Right ventricle myocardium superior (tissue), 1 donor: ENCODE results near the gene ERFE. TPM values are rescaled to one million over a fixed set of nuclear protein-coding genes. Genes with fewer than 3 reads are reported as not detected.

Experiments
- ATAC-seq: fragments of 200-7000 bp; cut with Tn5 transposase; one replicate; pipeline ENCODE4 v1.9.1; 2020; ENCODE audit warnings: mild to moderate bottlenecking; ENCODE audit not compliant: poor library complexity
- DNase-seq: peaks from one replicate; pipeline ENCODE4 v3.0.0-alpha.2; 2020
- intact Hi-C: fragments of 100-400 bp; cut with DNase I; formaldehyde crosslinking; loops from one replicate; pipeline ENCODE4 v1.11.2; 2022
- total RNA-seq: library from RNA; stranded (reverse); fragmentation: NEBNext Ultra II Directional; extraction: Animal tissue kit (Norgen Biotek cat#: 25700); gene quantifications from one replicate; pipeline ENCODE4 v1.2.1, GENCODE V29; 2021
- donor health status: DM: no; HTN: yes; CAD: no; lungs with severe emphysema.

The ERFE gene
- total RNA-seq, 1 donor from 2014 or later = not detected

- intact Hi-C loops = no loop called here
- no peak for ATAC-seq
- peak; percentile 15 for DNase-seq
Observed at GRCh38 chr2:238135601-238136150, 23.1 kb upstream of the ERFE start.

GRCh38 chr2:238136820-238137537 lies 21.8 kb upstream of the ERFE start:
- intact Hi-C loops = no loop called here
- ATAC-seq (peak; percentile 10), DNase-seq (peak; percentile 77)

DNA sequence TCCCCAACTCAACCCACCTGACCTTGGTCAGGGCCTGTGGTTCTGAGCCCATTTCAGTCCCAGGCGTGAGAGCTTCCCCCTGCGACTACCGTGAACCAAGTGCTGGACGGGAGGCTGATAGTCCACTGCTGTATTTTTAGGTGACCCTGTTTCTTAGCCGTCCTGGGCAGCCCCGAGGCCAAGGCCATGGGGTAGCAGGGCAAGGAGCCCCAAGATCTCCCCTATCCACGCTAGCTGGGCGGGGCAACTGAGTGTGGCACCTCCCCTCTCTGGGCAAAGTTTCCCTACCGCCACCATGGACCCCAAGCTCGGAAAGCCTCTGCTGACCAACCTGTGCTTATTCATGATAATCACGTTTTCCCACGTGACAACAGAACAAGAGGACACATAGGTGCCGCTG lies 20.9 kb upstream of the ERFE start:
- intact Hi-C loops = no loop called here
- no peak for ATAC-seq
- DNase-seq = no peak

DNA sequence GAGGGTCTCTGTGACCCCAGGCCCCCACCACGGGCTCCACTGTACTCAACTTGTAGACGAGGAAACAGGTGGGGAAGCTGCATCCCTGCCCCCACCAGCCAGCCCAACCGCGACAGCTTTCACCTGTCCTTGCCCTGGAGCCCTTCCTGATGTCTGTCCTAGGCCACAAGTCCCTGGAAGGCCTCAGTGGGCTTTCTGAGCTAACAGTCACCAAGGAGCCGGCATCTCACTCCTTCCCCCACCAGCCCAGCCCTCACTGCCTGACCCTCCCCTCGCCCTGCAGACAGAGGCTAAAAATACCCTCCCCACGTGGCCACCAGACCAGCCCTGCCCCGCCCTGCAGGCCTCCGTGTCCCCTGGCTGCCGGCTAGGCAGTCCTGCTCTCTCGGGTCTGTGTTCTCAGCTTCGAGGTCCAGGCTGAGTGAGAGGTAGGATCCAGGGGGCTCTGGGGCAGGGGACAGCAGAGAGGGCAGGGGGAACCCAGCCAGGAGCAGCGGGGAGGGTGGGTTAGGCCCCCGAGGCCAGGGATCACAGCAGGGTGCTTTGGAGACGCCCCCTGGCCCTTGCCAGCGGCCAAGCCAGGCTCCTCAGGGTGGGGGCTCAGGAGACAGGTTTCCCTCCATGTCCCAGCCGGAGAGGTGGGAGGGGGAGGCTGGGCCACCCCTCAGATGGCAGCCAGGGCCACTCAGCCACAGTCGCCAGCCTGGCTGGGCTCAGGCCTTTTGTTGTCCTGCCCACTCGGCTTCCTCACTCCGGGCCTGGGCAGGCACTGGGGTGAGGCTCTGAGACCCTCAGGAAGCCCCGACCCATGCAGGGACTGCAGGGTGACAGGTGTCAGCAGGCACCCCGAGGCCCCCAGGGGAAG lies 20.2 kb upstream of the ERFE start, which contains the start of gene KLHL30:
Gene KLHL30 (plus strand): TSS at position 338 of the 865 bp plus-strand sequence. CDS start 2,087 bp downstream, outside the sequence.
- peak; percentile 78 for DNase-seq
- intact Hi-C loops = no loop called here

DNA sequence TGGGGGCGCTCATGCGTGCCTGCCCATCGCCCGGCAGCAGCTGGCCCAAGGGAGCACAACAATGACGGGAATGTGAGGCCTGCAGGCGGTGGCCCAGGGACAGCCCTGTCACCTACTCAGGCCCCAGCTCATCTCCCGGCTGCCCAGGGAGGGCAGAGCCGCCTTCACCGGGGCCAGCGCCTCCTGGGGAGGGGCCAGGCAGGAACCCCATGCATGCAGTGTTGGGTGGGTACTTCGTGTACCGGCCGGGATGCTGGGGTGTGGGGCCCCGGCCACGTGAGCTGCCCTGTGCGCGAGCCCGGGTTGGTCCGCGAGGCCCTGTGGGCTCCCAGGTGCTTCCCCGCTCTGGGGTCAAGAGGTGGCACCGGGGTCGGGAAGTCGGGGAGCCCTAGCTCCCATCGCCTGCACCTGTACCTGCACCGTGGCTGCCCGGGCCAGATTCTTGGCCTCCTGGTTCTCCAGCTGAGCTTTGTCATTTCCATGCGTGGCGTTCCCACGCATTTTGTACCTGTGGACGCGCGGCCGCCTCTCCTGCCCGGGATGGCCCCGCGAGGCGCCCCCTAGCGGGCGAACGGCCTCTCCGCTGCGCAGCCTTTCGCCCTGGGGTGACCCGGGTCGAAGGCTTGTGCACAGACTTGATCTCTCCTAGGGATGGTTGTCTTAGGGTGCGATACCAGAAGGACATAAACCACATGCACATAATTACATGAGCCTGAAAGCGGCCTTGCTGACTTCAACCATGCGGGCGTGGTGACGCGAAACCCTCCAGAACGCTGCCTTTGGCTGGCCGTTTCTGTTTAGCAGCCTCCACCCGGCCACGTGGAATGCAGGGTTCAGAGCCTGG lies 19.4 kb upstream of the ERFE start:
- intact Hi-C loops = loop anchor here (10.0 kb wide), 1 partner anchor 285 kb away; the partner anchor contains the start of gene RAMP1
- ATAC-seq = peak; percentile 62
- no peak for DNase-seq

More for the DNA sequence above, 20.2 kb upstream of the ERFE start, which contains the start of gene KLHL30:
- ATAC-seq = peak; percentile 88

DNA sequence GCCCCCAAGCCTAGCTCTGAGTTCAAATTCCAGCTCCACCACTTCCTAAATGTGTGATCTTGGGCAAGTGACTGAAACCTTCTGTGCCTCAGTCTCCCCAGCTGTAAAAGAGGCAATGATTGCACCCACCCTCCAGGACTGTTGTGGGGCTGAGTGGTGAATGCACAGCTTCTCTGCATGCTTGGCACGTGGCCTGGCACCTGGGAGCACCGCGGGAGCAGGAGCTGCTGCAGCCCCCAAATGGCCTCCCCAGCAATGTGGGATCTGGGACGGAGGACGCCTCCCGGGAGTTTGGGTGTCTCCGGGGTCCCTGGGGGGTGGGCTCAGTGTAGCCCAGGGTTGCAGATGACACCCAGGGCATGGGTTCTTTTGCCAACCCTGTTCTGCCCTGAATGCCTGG lies 18.7 kb upstream of the ERFE start:
- intact Hi-C loops = loop anchor here (10.0 kb wide), 1 partner anchor 285 kb away; the partner anchor contains the start of gene RAMP1
- ATAC-seq (no peak), DNase-seq (no peak)

DNA sequence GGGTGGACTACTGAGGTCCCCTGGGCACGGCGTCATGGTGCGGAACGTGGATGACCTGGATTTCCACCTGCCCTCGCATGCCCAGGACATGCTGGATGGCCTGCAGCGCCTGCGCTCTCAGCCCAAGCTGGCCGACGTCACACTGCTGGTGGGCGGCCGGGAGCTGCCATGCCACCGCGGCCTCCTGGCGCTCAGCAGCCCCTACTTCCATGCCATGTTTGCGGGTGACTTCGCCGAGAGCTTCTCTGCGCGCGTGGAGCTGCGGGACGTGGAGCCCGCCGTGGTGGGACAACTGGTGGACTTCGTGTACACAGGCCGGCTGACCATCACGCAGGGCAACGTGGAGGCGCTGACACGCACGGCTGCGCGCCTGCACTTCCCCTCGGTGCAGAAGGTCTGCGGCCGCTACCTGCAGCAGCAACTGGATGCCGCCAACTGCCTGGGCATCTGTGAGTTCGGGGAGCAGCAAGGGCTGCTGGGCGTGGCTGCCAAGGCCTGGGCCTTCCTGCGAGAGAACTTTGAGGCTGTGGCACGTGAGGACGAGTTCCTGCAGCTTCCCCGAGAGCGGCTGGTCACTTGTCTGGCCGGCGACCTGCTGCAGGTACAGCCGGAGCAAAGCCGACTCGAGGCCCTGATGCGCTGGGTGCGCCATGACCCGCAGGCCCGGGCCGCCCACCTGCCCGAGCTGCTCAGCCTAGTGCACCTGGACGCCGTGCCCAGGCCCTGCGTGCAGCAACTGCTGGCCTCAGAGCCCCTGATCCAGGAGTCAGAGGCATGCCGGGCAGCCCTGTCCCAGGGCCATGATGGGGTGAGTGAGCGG lies 17.8 kb upstream of the ERFE start:
- DNase-seq (no peak), ATAC-seq (no peak)
- intact Hi-C loops = loop anchor here (10.0 kb wide), 1 partner anchor 286 kb away; the partner anchor contains the start of gene RAMP1

GRCh38 chr2:238141541-238142318 lies 17.0 kb upstream of the ERFE start:
- intact Hi-C loops = loop anchor here (10.0 kb wide), 1 partner anchor 287 kb away; the partner anchor contains the start of gene RAMP1
- ATAC-seq = no peak
- no peak for DNase-seq

DNA sequence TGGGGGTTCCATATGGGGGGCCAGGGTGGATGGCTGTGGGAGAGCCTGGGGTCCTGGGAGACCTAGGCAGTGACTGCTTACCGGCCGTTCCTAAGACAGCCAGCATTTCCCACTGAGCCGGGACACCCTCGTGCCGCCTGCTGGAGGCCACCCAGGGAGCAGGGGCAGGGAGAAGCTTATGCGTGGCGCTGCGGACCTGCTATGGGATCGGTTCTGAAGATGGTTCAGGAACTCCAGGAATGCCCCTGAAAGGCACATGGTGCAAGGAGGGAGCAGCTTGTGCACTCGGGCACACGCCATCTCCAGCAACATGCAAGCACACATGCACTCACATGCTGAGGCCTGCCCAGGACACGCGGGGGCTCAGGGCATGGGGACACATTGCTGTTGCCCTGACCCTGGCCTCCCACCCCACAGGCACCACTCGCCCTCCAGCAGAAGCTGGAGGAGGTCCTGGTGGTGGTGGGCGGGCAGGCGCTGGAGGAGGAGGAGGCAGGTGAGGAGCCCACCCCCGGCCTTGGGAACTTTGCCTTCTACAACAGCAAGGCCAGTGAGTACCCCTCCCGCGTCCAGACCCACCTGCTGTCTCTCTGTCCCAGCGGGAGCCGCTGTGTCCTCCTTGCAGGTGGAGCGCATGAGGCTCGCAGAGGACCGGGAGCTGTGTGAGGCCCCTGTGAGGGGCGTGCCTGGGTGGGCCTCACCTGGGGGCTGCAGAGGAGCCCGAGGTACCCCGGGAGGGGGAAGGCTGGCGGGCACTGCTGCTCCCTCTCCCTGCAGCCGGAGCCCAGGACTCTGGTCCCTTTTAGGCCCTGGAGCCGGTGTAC lies 16.2 kb upstream of the ERFE start:
- no peak for ATAC-seq
- DNase-seq = no peak
- intact Hi-C loops = loop anchor here (10.0 kb wide), 1 partner anchor 288 kb away; the partner anchor contains the start of gene RAMP1

DNA sequence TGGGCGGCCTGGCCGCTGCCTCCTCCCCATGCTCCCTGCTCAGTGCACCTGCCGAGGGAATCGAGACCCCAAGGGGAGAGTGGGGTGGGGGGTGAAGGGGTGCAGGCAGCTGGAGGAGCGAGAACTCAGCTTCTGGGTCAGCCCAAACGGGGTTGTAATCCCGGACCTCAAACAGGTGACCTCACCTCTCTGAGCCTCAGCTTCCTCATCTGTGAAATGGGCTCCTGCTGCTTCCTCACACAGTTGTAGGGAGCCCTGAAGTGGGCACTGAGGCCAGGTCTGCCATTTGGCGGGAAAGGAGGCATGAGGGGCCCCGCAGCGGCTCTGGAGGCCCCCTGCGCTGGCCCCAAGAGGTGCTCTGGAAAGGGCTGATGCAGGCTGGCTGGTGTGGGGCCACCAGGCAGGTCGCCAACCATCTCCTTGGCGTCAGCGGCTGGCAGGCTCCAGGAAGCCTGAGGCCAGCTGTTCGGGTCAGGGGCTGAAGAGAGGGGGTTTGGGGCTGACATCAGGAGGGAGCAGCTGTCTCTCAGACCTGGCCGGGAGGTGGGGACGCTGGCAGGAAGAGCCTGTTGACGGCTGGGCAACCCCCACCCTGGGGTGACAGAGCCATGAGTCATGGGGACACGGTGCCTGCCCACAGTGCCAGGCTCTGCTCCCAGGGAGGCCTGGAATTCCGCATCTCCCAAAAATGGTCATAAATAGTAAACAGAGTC lies 15.4 kb upstream of the ERFE start:
- DNase-seq (peak; percentile 67), ATAC-seq (peak; percentile 53)
- intact Hi-C loops = loop anchor here (10.0 kb wide), 1 partner anchor 289 kb away; the partner anchor contains the start of gene RAMP1

- intact Hi-C loops = loop anchor here (10.0 kb wide), 1 partner anchor 289 kb away; the partner anchor contains the start of gene RAMP1
- ATAC-seq = no peak
Observed at GRCh38 chr2:238144262-238144661, 14.5 kb upstream of the ERFE start.

DNA sequence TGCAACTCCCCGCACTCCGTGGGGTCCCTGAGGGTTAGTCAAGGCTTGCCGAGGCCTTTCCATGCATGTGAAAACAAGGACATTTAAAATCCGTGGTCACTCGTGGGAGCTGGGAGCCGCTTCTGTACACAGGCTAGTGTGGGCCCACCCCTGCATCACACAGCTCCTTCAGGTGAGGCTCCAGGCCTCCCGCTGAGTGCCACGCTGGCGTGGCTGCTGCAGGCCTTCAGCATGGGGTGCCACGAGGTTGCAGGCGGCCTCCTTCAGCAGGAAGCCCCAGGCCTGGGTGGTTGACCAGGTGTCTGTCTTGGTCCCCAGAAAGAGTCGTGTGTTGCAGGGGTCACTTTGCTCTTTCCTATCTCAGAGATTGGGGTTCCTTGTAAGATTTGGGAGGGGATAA lies 13.7 kb upstream of the ERFE start:
- intact Hi-C loops = loop anchor here (10.0 kb wide), 1 partner anchor 290 kb away; the partner anchor contains the start of gene RAMP1
- no peak for ATAC-seq
- no peak for DNase-seq

More at GRCh38 chr2:238144262-238144661, 14.5 kb upstream of the ERFE start:
- DNase-seq = no peak

DNA sequence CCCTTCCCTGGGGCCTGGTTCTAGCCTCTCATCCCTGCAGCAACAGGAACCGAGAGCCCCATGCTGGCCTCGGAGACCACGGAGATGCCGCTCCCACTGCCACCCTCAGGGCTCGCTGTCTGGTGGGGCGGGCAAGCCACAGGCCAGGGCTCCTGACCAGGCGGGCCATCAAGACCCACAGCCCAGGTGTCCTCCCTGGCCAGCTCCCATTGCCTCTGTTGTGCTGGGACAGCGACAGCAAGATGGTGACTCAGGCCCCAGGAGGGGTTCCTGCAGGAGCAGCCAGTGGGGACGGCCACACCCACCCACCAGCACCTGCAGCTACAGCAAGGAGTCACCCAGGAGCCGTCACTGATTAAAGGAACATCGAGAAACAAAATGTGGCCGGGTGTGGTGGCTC lies 12.9 kb upstream of the ERFE start:
- ATAC-seq (no peak), DNase-seq (no peak)
- intact Hi-C loops = loop anchor here (10.0 kb wide), 1 partner anchor 291 kb away; the partner anchor contains the start of gene RAMP1

- no peak for ATAC-seq
- intact Hi-C loops = loop anchor here (10.0 kb wide), 1 partner anchor 292 kb away; the partner anchor contains the start of gene RAMP1
- DNase-seq = no peak
Observed at GRCh38 chr2:238146884-238147544, 11.8 kb upstream of the ERFE start.
